Lung (tissue), 16 donors: Measurements from ENCODE around the gene ULBP3. TPM values are rescaled to one million over a fixed set of nuclear protein-coding genes. Genes with fewer than 3 reads are reported as not detected.

Experiments
- ATAC-seq: fragments of 200-7000 bp; cut with Tn5 transposase; one replicate; pipeline ENCODE4 v1.9.1; 2020; ENCODE audit warnings: moderate number of reproducible peaks; ENCODE audit not compliant: insufficient read depth, low FRiP score
- DNase-seq, 3 donors: peaks; one replicate each; pipeline ENCODE4 v3.0.0-alpha.2; 2013 to 2017
- H3K27ac ChIP-seq, 2 donors: one replicate each; pipeline ENCODE4 v1.5.1; 2013; ENCODE audit warnings: mild to moderate bottlenecking in 2 of 2, moderate library complexity in 2 of 2, control low read depth in 1 of 2, inconsistent platforms in 1 of 2, low read depth in 1 of 2, low read length in 1 of 2
- H3K27me3 ChIP-seq, 3 donors: one replicate each; pipeline ENCODE4 v1.5.1; 2013; ENCODE audit warnings: low read length in 2 of 3; ENCODE audit not compliant: control insufficient read depth in 3 of 3, insufficient read depth in 3 of 3
- H3K36me3 ChIP-seq, 4 donors: one replicate each; pipeline ENCODE4 v1.5.1; 2013; ENCODE audit warnings: low read length in 4 of 4, mild to moderate bottlenecking in 1 of 4, moderate library complexity in 1 of 4; ENCODE audit not compliant: control insufficient read depth in 4 of 4, insufficient read depth in 4 of 4
- H3K4me1 ChIP-seq, 5 donors: one replicate each; pipeline ENCODE4 v1.5.1; 2013; ENCODE audit warnings: low read length in 5 of 5, mild to moderate bottlenecking in 2 of 5, moderate library complexity in 1 of 5; ENCODE audit not compliant: control insufficient read depth in 5 of 5, insufficient read depth in 5 of 5
- H3K4me3 ChIP-seq: one replicate; pipeline ENCODE4 v1.5.1; 2013; ENCODE audit warnings: mild to moderate bottlenecking, control low read depth, moderate library complexity
- H3K9ac ChIP-seq, 2 donors: one replicate each; pipeline ENCODE4 v1.5.1; 2013; ENCODE audit warnings: low read length in 2 of 2, control low read depth in 1 of 2; ENCODE audit not compliant: insufficient read depth in 1 of 2
- H3K9me3 ChIP-seq, 4 donors: one replicate each; pipeline ENCODE4 v1.5.1; 2013; ENCODE audit warnings: low read length in 3 of 4, mild to moderate bottlenecking in 1 of 4, moderate library complexity in 1 of 4; ENCODE audit not compliant: control insufficient read depth in 4 of 4, insufficient read depth in 3 of 4
- CTCF ChIP-seq: IDR thresholded peaks from 2 replicates; pipeline ENCODE4 v1.5.1; 2012; ENCODE audit warnings: mild to moderate bottlenecking; ENCODE audit errors: control extremely low read depth, extremely low read depth
- WGBS, 2 donors: extraction: QIAGEN DNeasy Blood & Tissue Kit; methylation state at CpG; one replicate each; pipeline ENCODE4 v1.1.7; 2013; 5-methylcytosine and 5-hydroxymethylcytosine counted together
- long read RNA-seq, 5 donors: transcript quantifications; one replicate each; lab custom pipeline, GENCODE V29; 2026
- polyA plus RNA-seq, 2 donors: library from polyadenylated mRNA; stranded (reverse); fragments of 200-250 nt; gene quantifications; one replicate each; pipeline ENCODE4 v1.2.1, GENCODE V29; 2013
- total RNA-seq, 2 donors: library from RNA; depleted of rRNA in 1 of 2; stranded (reverse); fragments of >200 nt in 1 of 2; gene quantifications; one replicate each; pipeline ENCODE4 v1.2.1, GENCODE V29; 2014 to 2021
- donor health status: control.
- donor health status: control.
- donor health status: Bipolar disorder and iron deficiency.
- donor health status: healthy.
- donor health status: DM: yes; HTN: yes; CAD: no.

The ULBP3 gene
- total RNA-seq (1 to 10 TPM; 5.7 to 6.8 TPM), polyA plus RNA-seq (1 to 10 TPM; 1.4 to 2.2 TPM)
- long read RNA-seq, donor 1, partial matches to known transcripts = 0 of 1 reads
- long read RNA-seq, donor 1, other reads (novel, unspliced or antisense) = 0 of 1 reads
- long read RNA-seq, donor 2, transcript ULBP3-201 (5 exons, 988 nt) = major isoform, 5 of 6 reads
- long read RNA-seq, donor 2, partial matches to known transcripts = 0 of 6 reads
- long read RNA-seq, donor 2, other reads (novel, unspliced or antisense) = 0 of 6 reads
- long read RNA-seq, donor 3, partial matches to known transcripts = 0 of 3 reads
- long read RNA-seq, donor 3, other reads (novel, unspliced or antisense) = 0 of 3 reads
- long read RNA-seq, donor 4, partial matches to known transcripts = 0 of 3 reads
- long read RNA-seq, donor 4, other reads (novel, unspliced or antisense) = 0 of 3 reads
- long read RNA-seq, donor 5, transcript ULBP3-201 (5 exons, 988 nt) = major isoform, 6 of 6 reads
- long read RNA-seq, donor 5, partial matches to known transcripts = 0 of 6 reads
- long read RNA-seq, donor 5, other reads (novel, unspliced or antisense) = 0 of 6 reads

GRCh38 chr6:150068720-150069648 lies at the start of gene ULBP3:
ULBP3 (minus strand) TSS chr6:150069121; CDS start chr6:150069066, 55 bp downstream.
- no peaks in the 10 kb centered on the region for H3K9me3 ChIP-seq
- peak within 1 kb of the TSS; percentile 30 to 46 for H3K27ac ChIP-seq
- peaks cover 0 to 9% (median 0%) of the 10 kb centered on the region in 5 donors for H3K4me1 ChIP-seq
- H3K4me3 ChIP-seq = peak within 1 kb of the TSS; percentile 41
- no peaks in the 10 kb centered on the region for H3K36me3 ChIP-seq
- no peaks in the 10 kb centered on the region for H3K27me3 ChIP-seq
- DNase-seq = peak; percentile 88 to 92 (median 90)
- peak within 1 kb of the TSS in 1 of 2 donors; percentile 69 for H3K9ac ChIP-seq
- peak; percentile 31 for TF ChIP-seq CTCF
- WGBS, 2 donors = 1 to 3% methylated on average over 63 to 72 of the region's 72 CpGs
- ATAC-seq = peak; percentile 92

- Histone ChIP-seq H3K9ac (no peak overlapping the region), H3K9me3 (no peaks in the 10 kb centered on the region), H3K27ac (peak overlapping the region in 1 of 2 donors; percentile 49), H3K4me3 (no peak overlapping the region), H3K36me3 (no peaks in the 10 kb centered on the region), H3K4me1 (peaks cover 0 to 17% (median 6%) of the 10 kb centered on the region in 5 donors), H3K27me3 (no peaks in the 10 kb centered on the region)
- peak; percentile 32 for ATAC-seq
- no peak for TF ChIP-seq CTCF
- 77 to 87% methylated on average over 9 of the region's 9 CpGs for WGBS, 2 donors
- DNase-seq = peak; percentile 16 to 33 (median 27)
Measured at GRCh38 chr6:150118627-150119026, 49.7 kb upstream of the ULBP3 start.

- H3K9me3 ChIP-seq = no peaks in the 10 kb centered on the region
- no peak overlapping the region for H3K4me3 ChIP-seq
- H3K36me3 ChIP-seq = no peaks in the 10 kb centered on the region
- 84% methylated on average over 6 of the region's 6 CpGs for WGBS, 2 donors
- peaks cover 0 to 17% (median 6%) of the 10 kb centered on the region in 5 donors for H3K4me1 ChIP-seq
- no peak for TF ChIP-seq CTCF
- DNase-seq (no peak), ATAC-seq (no peak)
- H3K27me3 ChIP-seq = no peaks in the 10 kb centered on the region
- peak overlapping the region in 1 of 2 donors; percentile 49 for H3K27ac ChIP-seq
- H3K9ac ChIP-seq = no peak overlapping the region
Measured at GRCh38 chr6:150118203-150118602, 49.3 kb upstream of the ULBP3 start.
